Rectal smooth muscle tissue (tissue), 1 donor: ENCODE results near the gene HAO1.

Source experiments
- H3K27ac ChIP-seq: one replicate; pipeline ENCODE4 v1.7.0; 2013; ENCODE audit warnings: low read depth, low read length, inconsistent platforms
- H3K27me3 ChIP-seq: one replicate; pipeline ENCODE4 v1.7.0; 2013; ENCODE audit warnings: low read length; ENCODE audit not compliant: control insufficient read depth, insufficient read depth
- H3K36me3 ChIP-seq: one replicate; pipeline ENCODE4 v1.7.0; 2013; ENCODE audit warnings: low read length; ENCODE audit not compliant: control insufficient read depth, insufficient read depth
- H3K4me1 ChIP-seq: one replicate; pipeline ENCODE4 v1.7.0; 2013; ENCODE audit warnings: low read length; ENCODE audit not compliant: control insufficient read depth, insufficient read depth
- H3K4me3 ChIP-seq: one replicate; pipeline ENCODE4 v1.7.0; 2013; ENCODE audit warnings: low read length
- H3K9ac ChIP-seq: one replicate; pipeline ENCODE4 v1.7.0; 2013; ENCODE audit warnings: low read length

HAO1 gene

DNA sequence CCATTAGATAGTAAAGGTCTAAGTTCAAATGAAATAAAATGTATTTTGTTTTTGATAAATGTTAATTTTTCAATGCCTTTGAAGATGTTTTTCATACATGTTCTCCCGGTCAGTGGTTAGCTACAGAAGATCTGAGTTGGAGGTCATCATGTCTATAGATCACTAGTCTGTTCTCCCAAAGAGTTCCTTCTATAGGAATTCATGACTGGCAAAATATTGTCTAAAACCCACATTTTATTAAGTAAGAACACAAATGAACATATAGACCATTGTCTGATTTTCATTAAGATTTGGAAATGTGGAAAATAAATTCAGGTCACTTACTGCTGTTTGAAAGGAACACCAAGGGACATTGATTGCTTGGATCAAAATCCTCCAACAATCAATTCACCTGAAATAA lies 23.6 kb downstream of the HAO1 start:
- no peaks in the 10 kb centered on the region for H3K36me3 ChIP-seq

DNA sequence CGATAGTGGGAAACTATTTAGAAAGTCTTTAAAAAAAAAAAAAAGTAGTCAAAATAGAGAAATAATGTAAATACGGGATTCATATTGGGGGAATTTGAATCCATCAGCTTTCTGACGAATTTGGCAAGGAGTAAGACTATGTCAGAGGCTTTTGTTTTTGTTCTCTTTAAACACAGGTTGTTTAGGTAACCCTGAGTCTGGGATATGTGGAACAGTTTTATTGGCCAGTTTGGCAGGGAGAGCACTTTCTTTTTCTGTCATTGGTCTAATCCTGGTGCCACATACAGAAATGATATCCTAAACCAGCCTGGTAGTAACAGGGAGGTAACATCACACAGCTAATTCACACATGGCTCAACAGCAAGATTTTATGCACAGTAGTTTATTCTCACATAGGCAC lies 27.7 kb downstream of the HAO1 start:
- Histone ChIP-seq H3K36me3 (no peaks in the 10 kb centered on the region), H3K27me3 (no peaks in the 10 kb centered on the region), H3K27ac (no peak overlapping the region), H3K4me1 (no peaks in the 10 kb centered on the region), H3K9ac (no peak overlapping the region), H3K4me3 (no peak overlapping the region)

More for the DNA sequence above, 23.6 kb downstream of the HAO1 start:
- H3K9ac ChIP-seq: no peak overlapping the region
- H3K27ac ChIP-seq: no peak overlapping the region
- H3K4me3 ChIP-seq: no peak overlapping the region
- no peaks in the 10 kb centered on the region for H3K27me3 ChIP-seq
- no peaks in the 10 kb centered on the region for H3K4me1 ChIP-seq

DNA sequence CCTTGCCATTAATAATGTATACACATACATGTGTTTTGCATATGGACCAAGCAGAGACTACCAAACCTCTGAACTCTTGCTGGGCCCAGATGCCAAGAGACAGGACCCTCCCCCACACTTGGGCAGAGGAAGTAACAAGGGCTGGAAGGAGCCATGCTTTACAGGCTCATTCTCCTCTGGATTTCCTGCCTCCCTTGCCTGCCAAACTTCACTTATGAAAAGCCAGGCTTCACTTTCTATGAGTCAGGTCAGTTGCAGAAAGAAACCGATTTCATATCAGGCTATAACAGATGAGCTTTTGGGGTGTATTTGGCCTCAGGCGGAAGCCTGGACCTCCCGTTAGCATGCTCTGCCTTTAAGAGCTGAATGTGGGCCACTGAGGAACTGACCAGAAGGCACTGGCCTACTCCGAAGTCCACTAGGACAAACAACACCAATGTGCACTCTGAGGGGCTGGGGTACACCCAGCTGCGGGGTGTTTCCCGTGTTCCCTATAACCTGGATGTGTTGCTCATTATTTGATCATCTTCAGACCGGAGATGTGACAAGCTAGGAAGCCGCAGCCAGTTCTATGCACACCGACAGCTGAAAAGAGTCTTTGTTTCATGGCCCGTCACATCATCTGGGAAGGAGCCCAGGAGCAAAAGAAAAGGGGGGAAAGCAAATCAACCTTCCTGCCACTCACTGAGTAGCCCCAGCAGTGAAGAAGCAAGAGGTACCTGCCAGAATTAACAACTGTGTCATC lies 28.5 kb downstream of the HAO1 start:
- Histone ChIP-seq H3K4me1 (no peaks in the 10 kb centered on the region), H3K27ac (no peak overlapping the region), H3K27me3 (no peaks in the 10 kb centered on the region), H3K9ac (no peak overlapping the region), H3K4me3 (no peak overlapping the region), H3K36me3 (no peaks in the 10 kb centered on the region)

DNA sequence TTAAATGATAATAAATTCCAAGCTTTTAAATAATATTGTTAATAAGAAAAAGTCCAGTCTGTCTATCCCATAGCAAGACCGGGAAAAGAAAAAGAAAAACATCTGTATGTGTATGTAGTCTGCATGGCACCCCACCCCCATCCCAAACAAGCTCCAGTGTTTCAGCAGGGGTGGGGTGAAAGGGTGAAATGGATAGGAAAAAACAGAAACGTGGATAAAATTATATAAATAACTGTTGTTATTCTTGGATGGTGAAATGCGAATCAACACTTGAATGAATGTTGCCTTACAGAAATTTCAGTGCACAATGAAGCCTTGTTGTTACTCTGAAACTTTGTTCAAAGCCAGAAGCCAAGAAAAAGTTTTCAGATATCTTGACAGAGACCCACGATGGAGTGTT lies 31.4 kb downstream of the HAO1 start:
- Histone ChIP-seq H3K4me1 (no peaks in the 10 kb centered on the region), H3K27ac (no peak overlapping the region), H3K9ac (no peak overlapping the region), H3K4me3 (no peak overlapping the region), H3K27me3 (no peaks in the 10 kb centered on the region), H3K36me3 (no peaks in the 10 kb centered on the region)

DNA sequence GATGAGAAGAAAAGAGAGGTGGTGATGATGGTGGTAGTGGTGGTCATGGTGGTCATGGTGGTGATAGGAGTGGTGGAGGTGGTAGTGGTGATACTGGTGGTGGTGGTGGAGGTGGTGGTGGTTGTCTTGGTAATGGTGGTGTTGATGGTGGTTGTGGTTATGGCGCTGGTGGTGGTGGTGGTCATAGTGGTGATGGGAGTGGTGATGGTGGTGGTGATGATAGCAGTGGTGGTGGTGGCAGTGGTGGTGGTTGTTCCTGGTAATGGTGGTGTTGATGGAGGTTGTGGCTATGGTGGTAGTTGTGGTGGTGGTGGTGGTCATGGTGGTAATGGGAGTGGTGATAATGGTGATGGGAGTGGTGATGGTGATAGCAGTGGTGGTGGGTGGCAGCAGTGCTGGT lies 36.8 kb downstream of the HAO1 start:
- no peak overlapping the region for H3K27ac ChIP-seq
- H3K27me3 ChIP-seq: no peaks in the 10 kb centered on the region
- H3K36me3 ChIP-seq: no peaks in the 10 kb centered on the region
- no peaks in the 10 kb centered on the region for H3K4me1 ChIP-seq
- no peak overlapping the region for H3K4me3 ChIP-seq
- no peak overlapping the region for H3K9ac ChIP-seq

DNA sequence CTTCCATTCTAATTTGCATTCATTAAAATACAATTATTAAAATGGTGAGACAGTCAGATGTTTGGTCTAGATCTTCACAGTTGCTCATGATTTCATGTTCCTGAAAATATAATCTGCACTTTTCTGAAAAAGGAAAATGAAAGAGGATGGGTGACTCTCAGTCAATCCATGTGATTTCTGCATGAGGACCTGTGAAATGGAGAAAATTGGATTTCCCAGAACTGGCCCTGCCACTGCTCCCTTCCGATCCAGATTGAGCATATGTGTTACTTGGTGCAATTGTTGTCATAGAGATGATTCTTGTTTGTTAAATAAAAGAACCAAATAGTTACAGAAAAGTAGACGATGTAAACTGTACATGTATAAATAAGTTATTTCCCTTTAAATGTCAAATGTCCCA lies 37.4 kb downstream of the HAO1 start:
- no peaks in the 10 kb centered on the region for H3K36me3 ChIP-seq
- H3K27ac ChIP-seq: no peak overlapping the region
- no peak overlapping the region for H3K9ac ChIP-seq
- H3K4me3 ChIP-seq: no peak overlapping the region
- no peaks in the 10 kb centered on the region for H3K4me1 ChIP-seq
- H3K27me3 ChIP-seq: no peaks in the 10 kb centered on the region

DNA sequence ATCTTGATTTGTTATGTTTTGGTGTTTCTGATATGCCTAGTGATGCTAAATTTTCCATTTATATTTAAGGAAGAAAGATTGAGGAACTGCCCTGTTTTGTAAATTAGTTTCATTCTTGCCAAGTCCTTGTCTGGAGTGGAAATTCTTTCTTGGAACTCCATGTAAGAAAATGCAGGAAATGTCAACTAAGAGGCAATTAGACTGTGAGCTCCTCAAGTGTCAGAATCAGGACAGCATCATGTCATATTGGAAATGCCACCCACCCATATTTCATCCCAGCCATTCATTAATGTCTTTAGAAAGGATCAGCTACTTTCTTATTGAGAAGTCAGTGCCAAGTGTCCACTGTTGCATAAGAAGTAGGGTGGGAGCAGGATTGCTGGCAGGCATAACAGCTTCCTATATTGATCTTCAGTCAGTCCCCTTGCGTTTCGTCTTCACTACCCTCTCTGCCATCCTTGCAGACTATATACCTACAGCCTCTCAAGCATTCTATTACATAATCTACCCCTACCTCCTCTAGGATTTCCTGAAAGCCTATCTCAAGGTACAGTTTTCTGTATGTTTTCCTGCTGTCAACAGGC lies 42.4 kb downstream of the HAO1 start:
- H3K27me3 ChIP-seq: no peaks in the 10 kb centered on the region

DNA sequence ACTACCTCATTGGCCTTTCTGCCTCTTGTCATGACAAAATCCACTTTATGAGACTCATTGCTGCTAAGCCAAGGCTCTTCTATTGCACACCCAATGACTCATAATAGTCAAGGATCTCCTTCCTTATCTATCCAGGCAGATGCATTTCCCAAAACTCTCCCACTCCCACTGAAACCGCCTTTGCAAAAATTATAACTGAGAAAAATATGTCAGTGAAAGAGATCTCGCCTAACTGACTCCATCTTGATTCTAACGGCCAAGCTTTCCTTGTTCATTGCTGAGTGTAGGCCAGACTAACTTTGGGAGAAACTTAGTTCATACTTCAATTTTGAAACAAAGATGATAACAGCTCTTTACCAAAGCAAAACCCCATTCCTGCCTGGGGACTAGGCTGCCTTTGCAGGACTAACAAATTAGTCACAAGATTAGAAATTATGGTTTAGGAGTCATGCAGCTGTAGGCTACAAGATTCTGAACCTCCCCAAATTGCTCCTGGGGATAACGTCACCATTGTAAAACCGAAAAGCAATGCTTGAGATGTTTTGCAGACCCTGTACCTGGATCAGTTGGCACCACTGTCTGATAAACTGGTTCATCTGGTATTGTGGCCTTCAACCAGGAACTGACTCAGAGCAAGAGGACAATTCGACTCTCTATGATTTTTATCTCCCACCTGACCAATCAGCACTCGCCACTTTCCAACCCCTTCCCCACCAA lies 47.1 kb downstream of the HAO1 start:
- Histone ChIP-seq H3K27me3 (no peaks in the 10 kb centered on the region), H3K36me3 (no peaks in the 10 kb centered on the region), H3K4me3 (no peak overlapping the region), H3K4me1 (no peaks in the 10 kb centered on the region), H3K9ac (no peak overlapping the region), H3K27ac (no peak overlapping the region)

More for the DNA sequence above, 42.4 kb downstream of the HAO1 start:
- Histone ChIP-seq H3K36me3 (no peaks in the 10 kb centered on the region), H3K9ac (no peak overlapping the region), H3K4me1 (no peaks in the 10 kb centered on the region), H3K4me3 (no peak overlapping the region), H3K27ac (no peak overlapping the region)

DNA sequence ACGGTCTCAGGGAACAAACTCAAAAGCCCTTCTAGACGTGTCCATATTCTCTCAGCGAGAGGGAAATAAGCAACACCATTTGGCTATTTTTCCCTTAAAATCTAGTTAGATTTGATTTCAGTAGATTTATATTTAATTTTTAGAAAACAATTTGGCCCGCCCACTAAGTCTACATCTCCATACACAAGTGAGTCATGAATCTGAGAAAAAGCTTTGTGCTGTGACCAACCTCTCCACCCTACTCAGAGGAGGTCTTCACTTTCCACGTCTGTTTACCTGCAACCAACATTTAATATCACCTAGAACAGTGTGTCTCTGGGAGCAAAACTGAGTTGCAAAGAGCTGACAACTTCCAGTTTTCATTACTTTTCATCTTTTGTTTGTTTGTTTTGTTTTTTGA lies 48.6 kb downstream of the HAO1 start:
- no peaks in the 10 kb centered on the region for H3K36me3 ChIP-seq
- no peak overlapping the region for H3K9ac ChIP-seq
- H3K4me3 ChIP-seq: no peak overlapping the region
- no peak overlapping the region for H3K27ac ChIP-seq
- no peaks in the 10 kb centered on the region for H3K27me3 ChIP-seq
- H3K4me1 ChIP-seq: no peaks in the 10 kb centered on the region

DNA sequence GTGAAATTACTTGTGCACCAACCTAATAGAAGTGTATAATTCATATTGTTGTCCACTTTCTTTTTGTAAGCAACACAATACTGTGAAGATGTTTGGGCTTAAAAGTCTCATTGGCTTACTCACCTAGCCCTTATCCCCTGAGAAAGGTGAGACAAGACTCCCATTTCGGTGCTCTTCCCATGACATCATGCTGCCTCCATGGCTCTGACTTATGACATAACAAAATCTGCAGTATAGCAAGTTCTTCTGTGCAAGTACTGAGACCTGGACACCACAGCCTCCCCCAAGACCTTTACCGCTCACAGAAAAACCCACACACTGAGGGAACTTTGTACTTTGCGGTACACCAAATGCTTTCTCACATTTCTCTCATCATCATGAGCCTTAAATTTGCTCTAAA lies 50.5 kb downstream of the HAO1 start:
- no peaks in the 10 kb centered on the region for H3K4me1 ChIP-seq
- H3K9ac ChIP-seq: no peak overlapping the region
- no peak overlapping the region for H3K4me3 ChIP-seq
- no peaks in the 10 kb centered on the region for H3K27me3 ChIP-seq
- H3K36me3 ChIP-seq: no peaks in the 10 kb centered on the region
- H3K27ac ChIP-seq: no peak overlapping the region

DNA sequence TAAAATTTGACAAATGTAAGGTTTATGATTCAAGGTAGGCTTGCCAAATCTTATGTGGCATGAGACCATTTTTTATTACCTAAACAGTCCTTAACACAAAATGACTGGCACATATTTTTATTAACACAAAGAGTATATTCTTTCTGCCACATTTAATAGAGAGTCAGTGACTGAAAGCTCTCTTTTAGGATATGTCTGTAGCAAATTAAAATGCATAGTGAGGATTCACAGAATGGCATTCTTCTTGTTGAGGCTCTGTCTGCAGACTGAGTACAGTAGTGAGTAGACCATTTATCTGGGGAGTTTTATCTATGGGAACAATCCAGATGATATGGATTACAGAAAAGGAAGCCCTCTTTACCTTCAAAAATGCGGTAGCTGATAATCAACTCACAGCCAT lies 56.5 kb downstream of the HAO1 start:
- Histone ChIP-seq H3K27ac (no peak overlapping the region), H3K9ac (no peak overlapping the region), H3K27me3 (no peaks in the 10 kb centered on the region), H3K4me1 (no peaks in the 10 kb centered on the region), H3K36me3 (no peaks in the 10 kb centered on the region), H3K4me3 (no peak overlapping the region)

DNA sequence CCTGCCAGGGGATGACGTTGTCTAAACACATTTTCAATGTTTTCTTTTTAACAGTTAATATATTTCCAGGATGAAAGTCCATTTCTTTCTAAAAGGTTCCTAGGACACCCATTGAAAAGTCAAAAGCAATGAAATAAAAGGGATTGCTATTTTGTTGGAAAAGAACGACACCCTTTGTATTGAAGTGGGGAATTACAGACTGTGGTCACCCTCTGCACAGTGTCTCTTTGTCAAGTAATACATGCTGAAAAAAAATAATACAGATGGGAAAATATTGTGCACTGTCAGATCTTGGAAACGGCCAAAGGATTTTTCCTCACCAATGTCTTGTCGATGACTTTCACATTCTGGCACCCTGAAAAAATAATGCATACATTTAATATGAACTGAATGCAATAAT lies 56.9 kb downstream of the HAO1 start:
- no peak overlapping the region for H3K27ac ChIP-seq
- H3K4me1 ChIP-seq: no peaks in the 10 kb centered on the region
- no peaks in the 10 kb centered on the region for H3K36me3 ChIP-seq
- H3K9ac ChIP-seq: no peak overlapping the region
- H3K4me3 ChIP-seq: no peak overlapping the region
- H3K27me3 ChIP-seq: no peaks in the 10 kb centered on the region

DNA sequence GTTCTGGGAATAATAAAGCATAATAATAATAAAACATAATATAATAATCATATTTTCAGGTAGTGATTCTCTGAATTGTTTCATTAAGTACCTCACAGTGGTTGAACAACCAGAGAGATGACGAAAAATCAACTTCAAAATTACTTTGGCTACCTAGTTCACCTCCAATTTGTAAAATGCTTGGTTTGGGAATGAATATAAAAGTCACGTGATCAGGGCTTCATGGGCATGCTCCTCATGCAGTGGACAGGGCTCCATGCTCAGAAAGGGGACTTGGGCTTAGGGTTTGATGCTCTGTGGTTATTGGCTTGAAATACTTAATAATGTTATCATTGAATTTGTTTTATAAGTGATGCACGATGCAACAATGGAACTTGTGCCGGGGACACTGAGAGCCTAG lies 58.2 kb downstream of the HAO1 start:
- Histone ChIP-seq H3K4me1 (no peaks in the 10 kb centered on the region), H3K9ac (no peak overlapping the region), H3K27ac (no peak overlapping the region), H3K4me3 (no peak overlapping the region), H3K36me3 (no peaks in the 10 kb centered on the region), H3K27me3 (no peaks in the 10 kb centered on the region)
